ENCODE results near the gene EXOC6B. TPM values are rescaled to one million over a fixed set of nuclear protein-coding genes. Genes with fewer than 3 reads are reported as not detected.

Gene EXOC6B
- total RNA-seq, 2 donors from 2014 or later = 11.7 to 12.9 TPM

- ATAC-seq (no peak), DNase-seq (no peak)
- TF ChIP-seq CTCF (IDR thresholded peaks at IDR 0.05) (no peak), POLR2A (IDR thresholded peaks at IDR 0.05) (no peak)
- H3K9me3 ChIP-seq = peaks cover 0 to 8% (median 0%) of the 10 kb centered on the region in 3 donors
- intact Hi-C loops (cut with DNase I) = no loop called here
- no peaks in the 10 kb centered on the region for H3K36me3 ChIP-seq (replicated peaks in 1 of 2; ENCODE audit: insufficient read depth in 1 of 2, low read depth in 2 of 2)
- H3K27me3 ChIP-seq = no peaks in the 10 kb centered on the region
- WGBS, 2 donors = 97 to 98% methylated on average over 2 of the region's 2 CpGs
- no peak overlapping the region for H3K4me3 ChIP-seq
- no peak overlapping the region for H3K27ac ChIP-seq
- H3K4me1 ChIP-seq = peaks cover 9% of the 10 kb centered on the region
Measured at GRCh38 chr2:72762276-72762675, 63.6 kb downstream of the EXOC6B start.

- Histone ChIP-seq H3K4me1 (peaks cover 32% of the 10 kb centered on the region), H3K36me3 (replicated peaks in 1 of 2; ENCODE audit: insufficient read depth in 1 of 2, low read depth in 2 of 2) (no peaks in the 10 kb centered on the region), H3K4me3 (no peak overlapping the region), H3K27me3 (no peaks in the 10 kb centered on the region), H3K27ac (no peak overlapping the region), H3K9me3 (peaks cover 0 to 8% (median 0%) of the 10 kb centered on the region in 3 donors)
- no peak for ATAC-seq
- intact Hi-C loops (cut with DNase I) = no loop called here
- 93 to 96% methylated on average over 1 of the region's 1 CpG for WGBS, 2 donors
- no peak for DNase-seq
- TF ChIP-seq POLR2A (IDR thresholded peaks at IDR 0.05) (no peak), CTCF (IDR thresholded peaks at IDR 0.05) (no peak)
Measured at GRCh38 chr2:72759755-72760154, 66.1 kb downstream of the EXOC6B start.

- Histone ChIP-seq H3K36me3 (replicated peaks in 1 of 2; ENCODE audit: insufficient read depth in 1 of 2, low read depth in 2 of 2) (no peaks in the 10 kb centered on the region), H3K9me3 (peaks cover 0 to 7% (median 0%) of the 10 kb centered on the region in 3 donors), H3K27ac (peak overlapping the region in 2 of 4 donors; percentile 54 to 64), H3K27me3 (no peaks in the 10 kb centered on the region), H3K4me3 (no peak overlapping the region), H3K4me1 (peaks cover 35% of the 10 kb centered on the region)
- no peak for TF ChIP-seq POLR2A (IDR thresholded peaks at IDR 0.05)
- TF ChIP-seq CTCF (IDR thresholded peaks at IDR 0.05) = no peak
- ATAC-seq (peak; percentile 94), DNase-seq (peak; percentile 57 to 82 (median 64))
- WGBS, 2 donors = 18 to 19% methylated on average over 3 of the region's 3 CpGs
- intact Hi-C loops (cut with DNase I) = no loop called here
Measured at GRCh38 chr2:72757177-72757775, 68.6 kb downstream of the EXOC6B start.

- peaks cover 35% of the 10 kb centered on the region for H3K4me1 ChIP-seq
- H3K27me3 ChIP-seq = no peaks in the 10 kb centered on the region
- no peak overlapping the region for H3K4me3 ChIP-seq
- DNase-seq (peak in 1 of 4 donors; percentile 10), ATAC-seq (no peak)
- TF ChIP-seq POLR2A (IDR thresholded peaks at IDR 0.05) = no peak
- no peaks in the 10 kb centered on the region for H3K36me3 ChIP-seq (replicated peaks in 1 of 2; ENCODE audit: insufficient read depth in 1 of 2, low read depth in 2 of 2)
- no peaks in the 10 kb centered on the region for H3K9me3 ChIP-seq
- 54 to 64% methylated on average over 4 of the region's 4 CpGs for WGBS, 2 donors
- H3K27ac ChIP-seq = peak overlapping the region in 2 of 4 donors; percentile 3 to 33
- intact Hi-C loops (cut with DNase I) = no loop called here
Measured at GRCh38 chr2:72755647-72756423, 70.0 kb downstream of the EXOC6B start.

- peak overlapping the region in 1 of 4 donors; percentile 33 for H3K27ac ChIP-seq
Measured at GRCh38 chr2:72754628-72755320, 71.1 kb downstream of the EXOC6B start.

More at GRCh38 chr2:72754628-72755320, 71.1 kb downstream of the EXOC6B start:
- Histone ChIP-seq H3K4me3 (no peak overlapping the region), H3K36me3 (replicated peaks in 1 of 2; ENCODE audit: insufficient read depth in 1 of 2, low read depth in 2 of 2) (no peaks in the 10 kb centered on the region), H3K9me3 (no peaks in the 10 kb centered on the region), H3K27me3 (no peaks in the 10 kb centered on the region), H3K4me1 (peaks cover 39% of the 10 kb centered on the region)
- DNase-seq (no peak), ATAC-seq (no peak)
- TF ChIP-seq POLR2A (IDR thresholded peaks at IDR 0.05) = no peak
- no peak for TF ChIP-seq CTCF (IDR thresholded peaks at IDR 0.05)
- WGBS, 2 donors = 86 to 91% methylated on average over 3 of the region's 3 CpGs
- intact Hi-C loops (cut with DNase I) = no loop called here

Data from body of pancreas (tissue), 4 donors.